ENCODE results near the gene ZNF12.
A peak's percentile ranks its signal among the peaks of the same experiment; 100 is the strongest.
"Not testable (repeated sequence)": the region's sequence is repeated elsewhere in the genome, so short reads cannot be mapped to it uniquely, and the experiment has no call there.

Gene ZNF12

DNA sequence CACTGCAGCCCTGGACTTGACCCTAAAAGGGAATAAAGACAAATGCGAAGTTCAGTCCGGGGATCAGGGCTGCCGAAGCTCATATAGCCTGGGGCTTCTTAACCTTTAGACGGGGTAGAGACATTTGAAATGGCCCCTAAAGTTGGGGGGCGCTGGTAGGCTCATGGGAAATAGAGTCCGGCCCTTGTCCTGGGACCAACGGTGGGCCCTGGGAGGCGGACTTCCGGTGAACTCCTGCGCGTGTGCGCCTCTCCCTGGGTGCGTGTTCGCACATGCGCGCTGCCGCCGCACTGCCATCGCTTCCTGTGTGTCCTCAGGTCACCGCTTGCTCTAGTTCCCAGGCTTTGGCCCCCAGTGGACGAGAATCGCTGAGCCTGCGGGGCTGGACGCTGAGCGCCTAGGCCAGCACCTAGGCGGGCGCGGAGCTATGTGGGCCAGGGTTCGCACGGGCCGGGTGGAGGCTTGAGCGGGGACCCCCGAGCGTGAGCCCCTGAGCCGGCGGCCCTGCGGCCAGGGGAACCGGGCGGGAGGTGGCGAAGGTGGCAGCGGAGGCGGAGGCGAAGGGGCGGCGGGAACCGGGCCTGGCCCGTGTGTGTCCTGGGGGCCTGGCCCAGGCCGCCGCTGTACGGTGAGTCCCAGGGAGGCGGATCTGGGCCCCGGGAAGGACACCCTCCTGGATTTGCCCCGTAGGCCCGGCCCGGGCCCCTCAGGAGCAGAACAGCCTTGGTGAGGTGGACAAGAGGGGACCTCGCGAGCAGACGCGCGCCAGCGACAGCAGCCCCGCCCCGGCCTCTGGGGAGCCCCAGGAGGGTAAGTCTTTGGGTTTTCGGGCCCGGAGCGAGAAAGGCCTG lies 23.0 kb upstream of the ZNF12 start:
- Histone ChIP-seq H3K4me3 (ENCODE audit: low read depth, low read length) (peak overlapping the region; percentile 84), H3K27ac (peak overlapping the region; percentile 93), H3K36me3 (replicated peaks) (peaks cover 16% of the 10 kb centered on the region), H3K27me3 (replicated peaks) (no peaks in the 10 kb centered on the region)
- DNase-seq = peak; percentile 85
- TF ChIP-seq, protein P1, sequence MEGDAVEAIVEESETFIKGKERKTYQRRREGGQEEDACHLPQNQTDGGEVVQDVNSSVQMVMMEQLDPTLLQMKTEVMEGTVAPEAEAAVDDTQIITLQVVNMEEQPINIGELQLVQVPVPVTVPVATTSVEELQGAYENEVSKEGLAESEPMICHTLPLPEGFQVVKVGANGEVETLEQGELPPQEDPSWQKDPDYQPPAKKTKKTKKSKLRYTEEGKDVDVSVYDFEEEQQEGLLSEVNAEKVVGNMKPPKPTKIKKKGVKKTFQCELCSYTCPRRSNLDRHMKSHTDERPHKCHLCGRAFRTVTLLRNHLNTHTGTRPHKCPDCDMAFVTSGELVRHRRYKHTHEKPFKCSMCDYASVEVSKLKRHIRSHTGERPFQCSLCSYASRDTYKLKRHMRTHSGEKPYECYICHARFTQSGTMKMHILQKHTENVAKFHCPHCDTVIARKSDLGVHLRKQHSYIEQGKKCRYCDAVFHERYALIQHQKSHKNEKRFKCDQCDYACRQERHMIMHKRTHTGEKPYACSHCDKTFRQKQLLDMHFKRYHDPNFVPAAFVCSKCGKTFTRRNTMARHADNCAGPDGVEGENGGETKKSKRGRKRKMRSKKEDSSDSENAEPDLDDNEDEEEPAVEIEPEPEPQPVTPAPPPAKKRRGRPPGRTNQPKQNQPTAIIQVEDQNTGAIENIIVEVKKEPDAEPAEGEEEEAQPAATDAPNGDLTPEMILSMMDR (IDR thresholded peaks at IDR 0.05; ENCODE audit: low read depth, low read length, missing control alignments) = no peak
- in situ Hi-C loops (cut with HindIII; ENCODE audit: low pct_ligation_motif_present, low sequenced_read_pairs) = no loop called here

GRCh38 chr7:6728893-6729491 lies 22.2 kb upstream of the ZNF12 start:
- in situ Hi-C loops (cut with HindIII; ENCODE audit: low pct_ligation_motif_present, low sequenced_read_pairs); H3K27me3 ChIP-seq (replicated peaks): not testable (repeated sequence)

DNA sequence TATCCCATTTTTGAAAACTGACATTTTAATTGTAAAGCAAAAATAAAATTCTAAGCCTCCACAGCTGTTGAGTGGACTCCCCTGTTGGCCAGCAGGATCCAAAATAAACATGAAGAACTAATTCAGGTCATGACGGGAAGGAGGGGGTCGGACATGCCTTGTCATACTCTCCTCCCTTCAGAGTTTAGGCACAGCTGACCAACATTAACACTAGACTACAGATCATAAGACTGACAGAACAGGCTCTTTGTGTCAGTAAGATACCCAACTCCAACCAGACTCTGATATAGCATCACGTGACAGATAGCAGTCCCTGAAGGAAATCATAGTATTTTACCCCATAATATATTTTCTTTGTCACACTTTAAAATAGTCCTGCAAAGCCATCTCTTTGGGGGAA lies 20.9 kb upstream of the ZNF12 start:
- TF ChIP-seq, protein P1 (IDR thresholded peaks at IDR 0.05; ENCODE audit: low read depth, low read length, missing control alignments) = no peak
- Histone ChIP-seq H3K4me3 (ENCODE audit: low read depth, low read length) (no peak overlapping the region), H3K27ac (no peak overlapping the region), H3K27me3 (replicated peaks) (no peaks in the 10 kb centered on the region), H3K36me3 (replicated peaks) (peaks cover under 1% of the 10 kb centered on the region)
- in situ Hi-C loops (cut with HindIII; ENCODE audit: low pct_ligation_motif_present, low sequenced_read_pairs) = no loop called here
- DNase-seq = no peak

More at GRCh38 chr7:6728893-6729491, 22.2 kb upstream of the ZNF12 start:
- DNase-seq = not testable (repeated sequence)
- Histone ChIP-seq H3K27ac (peak overlapping the region; percentile 93), H3K36me3 (replicated peaks) (peaks cover 11% of the 10 kb centered on the region), H3K4me3 (ENCODE audit: low read depth, low read length) (peak overlapping the region; percentile 84)

GRCh38 chr7:6726341-6726740 lies 19.6 kb upstream of the ZNF12 start:
- H3K27me3 ChIP-seq (replicated peaks); in situ Hi-C loops (cut with HindIII; ENCODE audit: low pct_ligation_motif_present, low sequenced_read_pairs); H3K4me3 ChIP-seq (ENCODE audit: low read depth, low read length); H3K36me3 ChIP-seq (replicated peaks); H3K27ac ChIP-seq; DNase-seq: not testable (repeated sequence)

GRCh38 chr7:6725003-6725402 lies 18.3 kb upstream of the ZNF12 start:
- TF ChIP-seq, protein P1 (IDR thresholded peaks at IDR 0.05; ENCODE audit: low read depth, low read length, missing control alignments) = no peak
- no peak overlapping the region for H3K4me3 ChIP-seq (ENCODE audit: low read depth, low read length)
- H3K27me3 ChIP-seq (replicated peaks) = no peaks in the 10 kb centered on the region
- no peak overlapping the region for H3K27ac ChIP-seq
- no peak for DNase-seq
- H3K36me3 ChIP-seq (replicated peaks) = no peaks in the 10 kb centered on the region
- in situ Hi-C loops (cut with HindIII; ENCODE audit: low pct_ligation_motif_present, low sequenced_read_pairs) = no loop called here

GRCh38 chr7:6724351-6724750 lies 17.6 kb upstream of the ZNF12 start:
- H3K27me3 ChIP-seq (replicated peaks); DNase-seq; H3K27ac ChIP-seq; in situ Hi-C loops (cut with HindIII; ENCODE audit: low pct_ligation_motif_present, low sequenced_read_pairs); H3K4me3 ChIP-seq (ENCODE audit: low read depth, low read length); H3K36me3 ChIP-seq (replicated peaks): not testable (repeated sequence)

- TF ChIP-seq, protein P1 (IDR thresholded peaks at IDR 0.05; ENCODE audit: low read depth, low read length, missing control alignments) = peak; percentile 13
- no peak for DNase-seq
- H3K27me3 ChIP-seq (replicated peaks) = no peaks in the 10 kb centered on the region
Measured at GRCh38 chr7:6718124-6718523, 11.4 kb upstream of the ZNF12 start.

DNA sequence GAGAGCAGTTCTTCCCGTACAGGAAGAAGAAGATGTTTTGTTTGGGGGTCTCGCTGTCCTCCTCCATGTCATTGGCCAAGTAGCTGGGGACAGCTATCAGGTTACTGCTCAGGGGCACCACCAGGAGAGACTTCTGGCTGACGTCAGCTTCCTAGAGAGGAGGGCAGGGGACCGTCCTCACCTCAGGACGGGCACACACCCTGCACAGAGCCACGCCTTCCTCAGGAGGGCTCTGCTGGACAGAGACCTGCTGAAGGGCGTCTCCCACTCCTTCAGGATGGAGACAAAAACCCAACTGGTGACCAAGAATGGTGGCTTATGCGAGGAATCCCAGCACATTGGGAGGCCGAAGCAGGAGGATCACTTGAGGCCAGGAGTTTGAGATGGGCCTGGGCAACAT lies 9.2 kb upstream of the ZNF12 start:
- H3K27ac ChIP-seq; H3K36me3 ChIP-seq (replicated peaks); DNase-seq; in situ Hi-C loops (cut with HindIII; ENCODE audit: low pct_ligation_motif_present, low sequenced_read_pairs); H3K4me3 ChIP-seq (ENCODE audit: low read depth, low read length); H3K27me3 ChIP-seq (replicated peaks): not testable (repeated sequence)

More at GRCh38 chr7:6718124-6718523, 11.4 kb upstream of the ZNF12 start:
- Histone ChIP-seq H3K4me3 (ENCODE audit: low read depth, low read length) (no peak overlapping the region), H3K27ac (no peak overlapping the region), H3K36me3 (replicated peaks) (no peaks in the 10 kb centered on the region)
- in situ Hi-C loops (cut with HindIII; ENCODE audit: low pct_ligation_motif_present, low sequenced_read_pairs) = no loop called here

Measured in brain microvascular endothelial cell (primary cell).